Hair follicle dermal papilla cell (primary cell): Measurements from ENCODE around the gene DNAJB9. TPM values are rescaled to one million over a fixed set of nuclear protein-coding genes. Genes with fewer than 3 reads are reported as not detected.

Source experiments
- total RNA-seq: library from RNA; depleted of rRNA; stranded (reverse); fragments of >200 nt; gene quantifications from 2 replicates; pipeline ENCODE4 v1.2.3, GENCODE V29; 2012

DNAJB9 gene
- total RNA-seq = 22.9 and 40.2 TPM in 2 replicates

GRCh38 chr7:108569381-108570145 is at the start of gene DNAJB9, which contains the start of gene THAP5:
DNAJB9 (plus strand) TSS chr7:108569874; CDS start chr7:108571727, 1,853 bp downstream.
THAP5 (minus strand) TSS chr7:108569706; CDS start chr7:108569569, 137 bp downstream.

GRCh38 chr7:108525985-108526767 is 43.5 kb upstream of the DNAJB9 start, which contains the start of gene PNPLA8:
PNPLA8 (minus strand) TSS chr7:108526135; CDS start chr7:108515491, 10,644 bp downstream.

Other genes starting within 250 kb of the DNAJB9 start
- gene NRCAM, start 113.4 kb upstream of the DNAJB9 start, total RNA-seq = 2.7 and 3.4 TPM in 2 replicates
- gene PNPLA8, start 43.7 kb upstream of the DNAJB9 start, total RNA-seq = 30.4 and 30.7 TPM in 2 replicates
- 23.0 and 23.5 TPM in 2 replicates for gene THAP5, start 168 bp upstream of the DNAJB9 start, total RNA-seq